HG02884 (cell line): Measurements from ENCODE around the gene MBTD1.
"Not testable (repeated sequence)": the region's sequence is repeated elsewhere in the genome, so short reads cannot be mapped to it uniquely, and the experiment has no call there.

Source experiments
- ATAC-seq: cut with Tn5 transposase; IDR thresholded peaks from one replicate; pipeline ENCODE4 v1.9.1; 2021; ENCODE audit warnings: mild to moderate bottlenecking, moderate library complexity; ENCODE audit not compliant: unreplicated experiment

Gene MBTD1

GRCh38 chr17:51256101-51256500 lies 3.7 kb downstream of the MBTD1 start:
- no peak for ATAC-seq

GRCh38 chr17:51255673-51256072 lies 4.2 kb downstream of the MBTD1 start:
- ATAC-seq, result no peak

- no peak for ATAC-seq
These were observed 8.8 kb downstream of the MBTD1 start for GRCh38 chr17:51251010-51251409.

- ATAC-seq, result no peak
These were observed 9.5 kb downstream of the MBTD1 start for GRCh38 chr17:51250314-51250840.

GRCh38 chr17:51245535-51245934 lies 14.3 kb downstream of the MBTD1 start:
- ATAC-seq, result no peak

- no peak for ATAC-seq
These were observed 15.8 kb downstream of the MBTD1 start for GRCh38 chr17:51244041-51244440.

GRCh38 chr17:51240275-51240674 lies 19.6 kb downstream of the MBTD1 start:
- no peak for ATAC-seq

- ATAC-seq, result peak; percentile 89
These were observed 21.5 kb downstream of the MBTD1 start for GRCh38 chr17:51238255-51238887.

- ATAC-seq, result no peak
These were observed 25.7 kb downstream of the MBTD1 start for GRCh38 chr17:51234162-51234561.

GRCh38 chr17:51231999-51232398 lies 27.9 kb downstream of the MBTD1 start:
- ATAC-seq, result no peak

- ATAC-seq, result no peak
These were observed 29.5 kb downstream of the MBTD1 start for GRCh38 chr17:51230306-51230705.

GRCh38 chr17:51229889-51230288 lies 30.0 kb downstream of the MBTD1 start:
- ATAC-seq, result no peak

GRCh38 chr17:51228161-51228560 lies 31.7 kb downstream of the MBTD1 start:
- ATAC-seq, result no peak

- ATAC-seq, result not testable (repeated sequence)
These were observed 34.3 kb downstream of the MBTD1 start for GRCh38 chr17:51225523-51225922.

- ATAC-seq, result no peak
These were observed 35.2 kb downstream of the MBTD1 start for GRCh38 chr17:51224402-51225262.

- no peak for ATAC-seq
These were observed 38.5 kb downstream of the MBTD1 start for GRCh38 chr17:51221322-51221721.

- no peak for ATAC-seq
These were observed 41.9 kb downstream of the MBTD1 start for GRCh38 chr17:51217946-51218345.

GRCh38 chr17:51214920-51215319 lies 44.9 kb downstream of the MBTD1 start:
- no peak for ATAC-seq

- ATAC-seq, result no peak
These were observed 56.0 kb downstream of the MBTD1 start for GRCh38 chr17:51203838-51204237.

- no peak for ATAC-seq
These were observed 59.0 kb downstream of the MBTD1 start for GRCh38 chr17:51200846-51201245.

- ATAC-seq, result no peak
These were observed 59.6 kb downstream of the MBTD1 start for GRCh38 chr17:51200295-51200694.

- ATAC-seq, result no peak
These were observed 62.1 kb downstream of the MBTD1 start for GRCh38 chr17:51197754-51198153.
